IMR-90 (cell line): Measurements from ENCODE around the gene SPATA17.

Experiments
- BHLHE40 ChIP-seq: fragments of 150-350 bp; IDR thresholded peaks from 2 replicates; pipeline ENCODE4 v1.6.1; 2016; ENCODE audit warnings: mild to moderate bottlenecking, low read depth, low read length
- CEBPB ChIP-seq: IDR thresholded peaks from 2 replicates; pipeline ENCODE4 v1.6.1; 2012; ENCODE audit warnings: low read depth, low read length, improper control_type of control experiment
- CTCF ChIP-seq: conservative IDR thresholded peaks from 2 replicates; pipeline ENCODE4 v1.5.1; 2012; ENCODE audit warnings: mild to moderate bottlenecking, low read depth, low read length, improper control_type of control experiment
- MAFK ChIP-seq: IDR thresholded peaks from 2 replicates; pipeline ENCODE4 v1.6.1; 2012; ENCODE audit warnings: low read depth, low read length, improper control_type of control experiment
- POLR2A ChIP-seq: IDR thresholded peaks from 2 replicates; pipeline ENCODE4 v1.6.1; 2012; ENCODE audit warnings: mild to moderate bottlenecking, low read depth, low read length
- RAD21 ChIP-seq: IDR thresholded peaks from 2 replicates; pipeline ENCODE4 v1.6.1; 2012; ENCODE audit warnings: low read length, improper control_type of control experiment
- RFX5 ChIP-seq: IDR thresholded peaks from 2 replicates; pipeline ENCODE4 v1.8.0; 2012; ENCODE audit warnings: low read depth, mild to moderate bottlenecking, low read length, moderate library complexity

- TF ChIP-seq CTCF (no peak), CEBPB (no peak), POLR2A (no peak), BHLHE40 (no peak), RAD21 (no peak), MAFK (no peak), RFX5 (no peak)
Observed at GRCh38 chr1:217674028-217674729, 43.0 kb downstream of the SPATA17 start.
